Endothelial cell (in vitro differentiated cells): ENCODE results near the gene PI4KA. TPM values are rescaled to one million over a fixed set of nuclear protein-coding genes. Genes with fewer than 3 reads are reported as not detected.
"Not testable (repeated sequence)": the region's sequence is repeated elsewhere in the genome, so short reads cannot be mapped to it uniquely, and the experiment has no call there.

Source experiments
- DNase-seq: peaks from one replicate; pipeline ENCODE4 v3.0.0; 2021; ENCODE audit warnings: low spot score
- H3K27ac Mint-ChIP-seq: one replicate; pipeline ENCODE4 v1.8.0; 2021; ENCODE audit warnings: mixed read lengths, inconsistent platforms; ENCODE audit not compliant: unreplicated experiment
- H3K27me3 Mint-ChIP-seq: one replicate; pipeline ENCODE4 v1.8.0; 2021; ENCODE audit warnings: mild to moderate bottlenecking, moderate library complexity, mixed read lengths, inconsistent platforms; ENCODE audit not compliant: unreplicated experiment
- H3K36me3 Mint-ChIP-seq: one replicate; pipeline ENCODE4 v1.8.0; 2021; ENCODE audit warnings: mild to moderate bottlenecking, low read depth, mixed read lengths, inconsistent platforms; ENCODE audit not compliant: unreplicated experiment
- H3K4me1 Mint-ChIP-seq: one replicate; pipeline ENCODE4 v1.8.0; 2021; ENCODE audit warnings: mild to moderate bottlenecking, mixed read lengths, inconsistent platforms; ENCODE audit not compliant: unreplicated experiment
- H3K4me3 Mint-ChIP-seq: one replicate; pipeline ENCODE4 v1.8.0; 2021; ENCODE audit warnings: mild to moderate bottlenecking, mixed read lengths, inconsistent platforms; ENCODE audit not compliant: unreplicated experiment
- H3K9me3 Mint-ChIP-seq: one replicate; pipeline ENCODE4 v1.8.0; 2021; ENCODE audit warnings: mixed read lengths, inconsistent platforms; ENCODE audit not compliant: unreplicated experiment
- total RNA-seq: library from RNA; stranded (reverse); fragmentation: NEBNext Ultra II Directional; extraction: Animal tissue kit (Norgen Biotek cat#: 25700); gene quantifications from one replicate; pipeline ENCODE4 v1.2.1, GENCODE V29; 2021; ENCODE audit not compliant: unreplicated experiment
- TF ChIP-seq, protein P1 (sequence below): fragments of 200-600 bp; sonication (generic); IDR thresholded peaks from one replicate; pipeline ENCODE4 v1.5.0; 2021; ENCODE audit warnings: antibody characterized with exemption; ENCODE audit not compliant: unreplicated experiment

Gene PI4KA
- total RNA-seq, 1 donor from 2014 or later = 65.3 TPM

DNA sequence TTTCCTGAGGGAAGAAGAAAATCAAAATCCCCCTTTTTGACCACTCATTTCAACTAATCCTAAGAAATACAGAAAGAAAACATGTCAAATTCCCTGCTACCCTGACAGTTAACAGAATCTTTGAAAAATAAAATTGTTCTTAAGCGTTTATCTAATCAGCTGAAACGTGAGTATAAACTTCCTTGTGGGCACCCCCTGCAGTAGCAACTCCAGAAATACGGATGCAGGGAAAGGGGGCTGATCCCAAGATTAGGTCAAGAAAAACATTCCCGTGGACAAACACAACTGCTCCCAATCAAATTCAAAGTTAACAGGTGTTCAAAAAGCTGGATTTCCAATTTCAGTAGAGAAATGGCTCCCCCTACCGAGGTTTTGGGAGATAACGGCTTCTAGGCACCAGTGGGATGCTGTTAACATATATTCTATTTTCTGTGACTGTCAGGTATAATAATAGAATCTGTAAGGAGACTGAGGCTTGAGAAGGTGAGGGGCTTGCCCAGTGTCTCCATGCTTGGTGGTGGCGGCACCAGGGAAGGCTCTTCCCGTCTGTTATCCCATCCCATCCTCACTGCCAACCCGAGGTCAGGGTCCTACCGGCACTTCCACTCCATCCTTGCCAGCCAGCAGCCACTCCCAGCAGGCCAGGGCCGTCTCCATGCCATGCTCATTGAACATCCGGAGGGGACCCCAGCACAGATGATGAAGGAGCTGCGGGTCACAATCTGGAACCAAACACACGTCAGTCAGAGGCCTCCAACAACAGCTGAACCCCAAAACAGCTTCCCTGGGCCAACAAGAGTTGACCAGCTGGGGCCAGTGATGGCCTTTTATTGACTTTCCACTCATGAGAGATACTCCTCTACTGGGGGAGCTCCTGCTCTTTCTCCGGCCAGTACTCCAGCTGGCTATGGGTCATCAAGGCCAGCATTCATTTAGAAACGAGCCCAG, 116.7 kb downstream of the PI4KA start:
- Mint-ChIP-seq H3K4me1 (peaks cover 12% of the 10 kb centered on the region), H3K4me3 (no peak overlapping the region), H3K27ac (no peak overlapping the region), H3K9me3 (no peaks in the 10 kb centered on the region), H3K27me3 (peaks cover 2% of the 10 kb centered on the region), H3K36me3 (peaks cover 29% of the 10 kb centered on the region)
- TF ChIP-seq, protein P1, sequence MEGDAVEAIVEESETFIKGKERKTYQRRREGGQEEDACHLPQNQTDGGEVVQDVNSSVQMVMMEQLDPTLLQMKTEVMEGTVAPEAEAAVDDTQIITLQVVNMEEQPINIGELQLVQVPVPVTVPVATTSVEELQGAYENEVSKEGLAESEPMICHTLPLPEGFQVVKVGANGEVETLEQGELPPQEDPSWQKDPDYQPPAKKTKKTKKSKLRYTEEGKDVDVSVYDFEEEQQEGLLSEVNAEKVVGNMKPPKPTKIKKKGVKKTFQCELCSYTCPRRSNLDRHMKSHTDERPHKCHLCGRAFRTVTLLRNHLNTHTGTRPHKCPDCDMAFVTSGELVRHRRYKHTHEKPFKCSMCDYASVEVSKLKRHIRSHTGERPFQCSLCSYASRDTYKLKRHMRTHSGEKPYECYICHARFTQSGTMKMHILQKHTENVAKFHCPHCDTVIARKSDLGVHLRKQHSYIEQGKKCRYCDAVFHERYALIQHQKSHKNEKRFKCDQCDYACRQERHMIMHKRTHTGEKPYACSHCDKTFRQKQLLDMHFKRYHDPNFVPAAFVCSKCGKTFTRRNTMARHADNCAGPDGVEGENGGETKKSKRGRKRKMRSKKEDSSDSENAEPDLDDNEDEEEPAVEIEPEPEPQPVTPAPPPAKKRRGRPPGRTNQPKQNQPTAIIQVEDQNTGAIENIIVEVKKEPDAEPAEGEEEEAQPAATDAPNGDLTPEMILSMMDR = peak; percentile 53
- DNase-seq = peak; percentile 53

DNA sequence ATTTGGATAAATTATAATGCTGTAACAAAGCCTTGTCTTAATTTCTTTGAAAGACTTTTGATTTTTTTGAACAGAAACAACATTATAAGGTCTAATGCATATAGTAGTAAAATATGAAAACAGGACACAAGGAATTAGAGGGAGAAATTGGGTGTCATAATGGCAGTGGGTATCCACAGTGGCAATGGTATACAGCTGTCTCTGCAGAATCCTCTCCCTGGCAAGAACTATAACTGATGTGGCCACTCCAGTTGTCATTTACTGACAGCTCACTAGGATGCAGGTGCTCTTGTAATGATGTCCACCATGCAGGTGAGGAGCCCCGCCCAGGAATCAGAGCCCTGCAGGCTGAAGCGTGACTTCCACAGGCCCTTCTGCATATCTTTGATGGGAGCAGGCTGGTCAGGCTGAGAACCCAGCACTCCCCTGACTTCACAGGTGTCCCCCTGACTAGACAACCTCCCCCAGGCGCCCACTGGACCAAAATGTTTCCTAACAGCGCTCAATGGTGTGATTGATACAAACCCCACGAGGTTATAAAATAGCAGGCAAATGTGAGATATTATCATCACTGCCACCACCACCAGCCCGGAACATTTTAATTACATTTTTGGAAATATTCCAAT, 117.5 kb downstream of the PI4KA start:
- Mint-ChIP-seq H3K27me3 (no peaks in the 10 kb centered on the region), H3K27ac (no peak overlapping the region), H3K36me3 (peaks cover 33% of the 10 kb centered on the region), H3K4me3 (peak overlapping the region; percentile 59), H3K4me1 (peaks cover 12% of the 10 kb centered on the region), H3K9me3 (no peaks in the 10 kb centered on the region)
- TF ChIP-seq, protein P1 = no peak
- no peak for DNase-seq

DNA sequence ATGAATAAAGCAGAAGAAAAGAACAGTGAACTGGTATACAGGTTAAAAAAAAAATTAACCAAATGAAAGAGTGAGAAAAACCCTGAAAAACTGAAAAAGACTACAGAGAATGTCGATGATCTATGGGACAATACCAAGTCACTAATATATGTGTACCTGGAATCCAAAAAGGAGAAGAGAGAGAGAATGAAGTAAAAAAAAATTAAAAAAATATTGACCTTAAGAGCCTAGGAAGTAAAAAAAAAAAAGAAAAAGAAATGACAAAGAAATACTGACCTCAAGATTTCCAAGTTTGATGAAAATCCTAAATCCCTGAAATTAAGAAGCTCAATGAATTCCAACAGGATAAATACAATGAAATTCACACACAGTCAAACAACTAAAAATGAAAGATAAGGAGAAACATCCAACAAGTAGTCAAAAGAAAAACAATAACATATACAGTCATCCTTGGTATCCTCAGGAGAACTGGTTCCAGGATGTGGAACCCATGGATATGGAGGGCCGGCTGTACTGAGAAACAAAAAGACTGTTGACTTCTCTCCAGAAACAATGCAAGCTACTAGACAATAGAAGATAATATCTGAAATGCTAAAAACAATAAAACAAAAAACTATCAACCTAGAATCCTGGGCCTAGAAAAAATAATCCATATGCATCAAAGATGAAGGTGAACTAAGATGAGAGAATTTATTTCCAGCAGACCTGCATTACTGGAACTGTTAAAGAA, 118.2 kb downstream of the PI4KA start:
- Mint-ChIP-seq H3K27ac (no peak overlapping the region), H3K4me1 (peaks cover 15% of the 10 kb centered on the region), H3K4me3 (peak overlapping the region; percentile 59), H3K27me3 (no peaks in the 10 kb centered on the region), H3K36me3 (peaks cover 33% of the 10 kb centered on the region), H3K9me3 (no peaks in the 10 kb centered on the region)
- TF ChIP-seq, protein P1 = no peak
- DNase-seq = no peak

DNA sequence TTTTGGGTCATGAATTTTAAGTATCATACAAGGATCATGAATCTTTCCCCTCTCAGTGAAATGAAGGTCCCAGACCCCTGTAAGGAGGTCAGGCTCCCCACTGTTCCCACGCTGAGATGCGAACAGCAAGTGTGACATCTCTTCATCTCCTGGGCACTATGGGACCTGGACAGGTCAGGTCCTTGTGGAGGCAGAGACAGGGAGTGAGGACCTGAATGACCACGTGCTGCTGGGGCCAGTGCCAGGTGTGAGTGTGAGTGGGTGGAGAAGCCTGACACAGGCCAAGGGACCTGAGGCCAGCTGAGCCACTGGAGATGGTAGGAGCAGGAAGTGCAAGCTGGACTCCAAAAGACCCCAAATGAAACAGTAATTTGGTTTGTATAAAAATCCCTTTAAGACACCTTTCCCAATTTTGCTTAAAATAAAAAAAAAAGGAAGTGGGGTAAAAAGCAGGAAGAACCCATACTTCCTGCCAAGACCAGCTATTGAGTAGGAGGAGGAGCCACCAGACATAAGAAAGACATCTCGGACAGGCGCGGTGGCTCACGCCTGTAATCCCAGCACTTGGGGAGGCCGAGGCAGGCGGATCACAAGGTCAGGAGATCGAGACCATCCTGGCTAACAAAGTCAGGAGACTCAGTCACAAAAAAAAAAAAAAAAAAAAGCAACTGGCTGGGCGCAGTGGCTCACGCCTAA, 120.1 kb downstream of the PI4KA start:
- Mint-ChIP-seq H3K4me3 (peak overlapping the region; percentile 57), H3K36me3 (peaks cover 33% of the 10 kb centered on the region), H3K9me3 (no peaks in the 10 kb centered on the region), H3K27me3 (no peaks in the 10 kb centered on the region), H3K27ac (peak overlapping the region; percentile 92), H3K4me1 (peaks cover 15% of the 10 kb centered on the region)
- no peak for DNase-seq
- TF ChIP-seq, protein P1 = no peak

DNA sequence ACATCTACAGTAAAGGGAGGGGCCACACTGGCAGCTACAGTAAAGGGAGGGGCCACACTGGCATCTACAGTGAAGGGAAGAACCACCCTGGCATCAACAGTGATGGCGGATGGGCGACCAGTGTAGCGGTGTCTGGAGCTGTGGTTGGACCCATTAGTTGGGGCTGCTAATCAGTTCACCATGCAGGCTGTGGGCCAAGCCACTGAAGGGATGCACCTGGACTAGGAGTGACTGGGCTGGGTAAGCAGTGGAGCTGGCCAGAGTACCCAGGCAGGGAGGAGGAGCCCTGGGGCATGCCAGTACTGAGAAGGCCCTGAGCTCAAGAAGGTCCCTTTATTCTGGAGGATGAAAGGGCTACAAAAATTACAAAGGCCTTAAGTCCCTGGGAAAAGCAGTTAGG, 121.7 kb downstream of the PI4KA start:
- not testable (repeated sequence) for H3K27ac Mint-ChIP-seq, H3K9me3 Mint-ChIP-seq, H3K27me3 Mint-ChIP-seq, DNase-seq
- peaks cover 15% of the 10 kb centered on the region for H3K4me1 Mint-ChIP-seq
- H3K36me3 Mint-ChIP-seq = peaks cover 27% of the 10 kb centered on the region
- H3K4me3 Mint-ChIP-seq = peak overlapping the region; percentile 21

DNA sequence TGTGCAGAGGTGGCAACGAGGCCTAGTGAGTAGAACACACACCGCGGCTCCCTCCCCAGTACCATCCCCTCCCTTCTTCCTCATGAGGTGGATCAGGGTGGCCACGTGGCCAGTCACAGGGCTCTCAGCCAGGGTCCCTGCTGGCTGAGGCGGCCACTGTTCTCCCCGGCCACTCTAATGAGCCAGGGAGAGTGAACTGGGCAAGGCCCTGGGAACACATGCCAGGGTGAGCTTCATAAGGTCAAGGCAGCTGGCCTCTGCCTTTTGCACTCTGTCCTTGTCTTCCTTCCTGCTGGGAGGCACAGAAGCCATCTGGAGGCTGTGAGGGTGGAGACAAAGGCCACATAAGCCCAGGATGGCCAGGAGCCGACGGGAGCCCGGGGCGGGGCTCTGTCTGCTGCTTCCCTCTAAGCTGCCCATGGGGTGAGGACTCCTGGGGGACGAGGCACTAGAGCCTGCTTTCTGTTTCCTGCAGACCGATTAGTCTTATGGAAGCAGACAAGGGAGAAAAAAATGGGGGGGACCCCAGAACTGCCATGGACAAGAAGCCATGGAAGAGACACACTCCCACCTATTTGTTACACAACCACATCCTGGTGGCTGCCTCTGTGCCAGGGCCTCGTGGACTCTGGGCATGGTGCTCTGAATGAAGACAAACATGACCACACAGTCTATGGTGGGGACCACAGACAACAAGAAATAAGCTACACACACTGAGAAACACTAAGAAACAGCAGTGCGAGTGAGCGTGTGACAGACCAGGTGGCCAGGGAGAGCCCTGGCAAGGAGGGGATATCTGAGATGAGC, 123.1 kb downstream of the PI4KA start:
- H3K27me3 Mint-ChIP-seq, H3K9me3 Mint-ChIP-seq, H3K27ac Mint-ChIP-seq, DNase-seq, H3K4me3 Mint-ChIP-seq: not testable (repeated sequence)
- Mint-ChIP-seq H3K36me3 (peaks cover 23% of the 10 kb centered on the region), H3K4me1 (peaks cover 15% of the 10 kb centered on the region)

DNA sequence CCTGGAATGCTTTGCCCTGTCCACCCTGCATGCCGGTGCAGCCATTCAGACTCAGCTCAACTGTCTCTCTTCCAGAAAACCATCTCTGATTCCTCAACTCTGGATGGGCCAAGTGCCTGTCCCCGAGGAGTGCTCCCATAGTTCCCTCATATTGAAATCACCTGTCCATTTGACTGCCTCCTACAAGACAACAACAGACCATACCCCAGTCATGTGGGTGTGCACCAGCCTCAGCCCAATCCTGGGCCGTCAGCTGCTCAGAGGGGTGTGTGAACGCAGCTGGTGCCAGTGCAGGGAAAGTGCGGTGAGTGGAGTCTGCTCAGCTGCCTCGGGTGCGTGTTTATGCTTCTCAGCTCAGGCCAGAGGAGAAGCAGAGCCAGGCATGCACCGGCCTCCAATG, 126.2 kb downstream of the PI4KA start:
- DNase-seq, H3K27ac Mint-ChIP-seq, H3K36me3 Mint-ChIP-seq, H3K4me3 Mint-ChIP-seq, H3K9me3 Mint-ChIP-seq, H3K4me1 Mint-ChIP-seq, H3K27me3 Mint-ChIP-seq: not testable (repeated sequence)
